Measurements from ENCODE around the gene SMOC1.

Gene SMOC1

DNA sequence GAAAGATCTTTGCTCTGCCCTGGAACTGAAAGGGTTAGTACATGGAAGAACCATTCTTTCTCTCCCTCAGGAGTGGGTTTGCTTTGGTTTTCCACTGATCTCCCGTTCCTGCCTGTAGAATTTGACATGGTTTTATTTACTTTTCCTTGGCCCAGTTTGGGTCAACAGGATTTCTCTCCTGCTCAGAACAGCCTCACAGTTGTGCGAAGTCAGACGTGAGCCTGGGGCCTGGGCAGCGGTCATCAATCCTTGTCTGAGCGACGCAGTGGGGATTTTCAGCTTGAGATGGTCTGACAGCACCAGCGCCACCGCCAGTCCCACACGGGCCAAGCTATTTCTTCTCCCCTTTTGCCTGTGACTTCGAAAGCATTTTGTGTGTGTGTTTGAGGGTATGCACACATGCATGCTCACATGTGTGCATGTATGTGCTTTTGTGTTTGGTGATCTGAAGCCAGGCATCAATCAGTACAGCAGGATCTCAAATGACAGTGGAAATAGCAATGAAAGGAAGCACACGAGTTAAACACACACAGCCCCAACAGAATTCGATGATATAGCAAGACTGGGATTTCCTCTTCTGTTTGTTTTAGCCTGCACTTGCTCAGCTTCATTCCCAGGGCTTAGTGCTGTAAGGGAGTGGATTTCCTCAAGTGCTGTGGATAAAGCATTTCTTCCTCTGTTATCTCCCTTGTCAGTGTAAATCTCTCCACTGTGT is 58.3 kb downstream of the SMOC1 start:
- no peak for TF ChIP-seq EZH2 (IDR thresholded peaks at IDR 0.05; ENCODE audit: borderline replicate concordance, low read length)
- TF ChIP-seq, protein P1, sequence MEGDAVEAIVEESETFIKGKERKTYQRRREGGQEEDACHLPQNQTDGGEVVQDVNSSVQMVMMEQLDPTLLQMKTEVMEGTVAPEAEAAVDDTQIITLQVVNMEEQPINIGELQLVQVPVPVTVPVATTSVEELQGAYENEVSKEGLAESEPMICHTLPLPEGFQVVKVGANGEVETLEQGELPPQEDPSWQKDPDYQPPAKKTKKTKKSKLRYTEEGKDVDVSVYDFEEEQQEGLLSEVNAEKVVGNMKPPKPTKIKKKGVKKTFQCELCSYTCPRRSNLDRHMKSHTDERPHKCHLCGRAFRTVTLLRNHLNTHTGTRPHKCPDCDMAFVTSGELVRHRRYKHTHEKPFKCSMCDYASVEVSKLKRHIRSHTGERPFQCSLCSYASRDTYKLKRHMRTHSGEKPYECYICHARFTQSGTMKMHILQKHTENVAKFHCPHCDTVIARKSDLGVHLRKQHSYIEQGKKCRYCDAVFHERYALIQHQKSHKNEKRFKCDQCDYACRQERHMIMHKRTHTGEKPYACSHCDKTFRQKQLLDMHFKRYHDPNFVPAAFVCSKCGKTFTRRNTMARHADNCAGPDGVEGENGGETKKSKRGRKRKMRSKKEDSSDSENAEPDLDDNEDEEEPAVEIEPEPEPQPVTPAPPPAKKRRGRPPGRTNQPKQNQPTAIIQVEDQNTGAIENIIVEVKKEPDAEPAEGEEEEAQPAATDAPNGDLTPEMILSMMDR (IDR thresholded peaks at IDR 0.05; ENCODE audit: low read length), result no peak
- no peak overlapping the region for H3K9ac ChIP-seq (ENCODE audit: low read length)
- H3K9me2 ChIP-seq (ENCODE audit: low read depth, low read length), result no peaks in the 10 kb centered on the region
- H3K4me3 ChIP-seq (ENCODE audit: low read depth, low read length, poor library complexity, severe bottlenecking), result no peak overlapping the region
- H2AFZ ChIP-seq (ENCODE audit: low read length), result no peak overlapping the region
- no peaks in the 10 kb centered on the region for H3K4me1 ChIP-seq (ENCODE audit: insufficient read depth, low read length, severe bottlenecking)
- no peaks in the 10 kb centered on the region for H4K20me1 ChIP-seq (ENCODE audit: insufficient read depth, low read length)
- no peaks in the 10 kb centered on the region for H3K9me3 ChIP-seq (ENCODE audit: low read length)
- H3K27ac ChIP-seq (ENCODE audit: low read depth, low read length, poor library complexity, severe bottlenecking), result no peak overlapping the region
- no peaks in the 10 kb centered on the region for H3F3A ChIP-seq (ENCODE audit: insufficient read depth, low read length)
- H3K36me3 ChIP-seq (ENCODE audit: insufficient read depth, low read length), result no peaks in the 10 kb centered on the region
- H3K27me3 ChIP-seq (ENCODE audit: insufficient read depth, low read length), result peaks cover 8% of the 10 kb centered on the region
- H3K4me2 ChIP-seq (ENCODE audit: low read length), result no peak overlapping the region
- no peaks in the 10 kb centered on the region for H3K79me2 ChIP-seq (ENCODE audit: insufficient read depth, low read length)

GRCh38 chr14:69938751-69939150 is 59.5 kb downstream of the SMOC1 start:
- no peak overlapping the region for H2AFZ ChIP-seq (ENCODE audit: low read length)

GRCh38 chr14:69941768-69942742 is 62.8 kb downstream of the SMOC1 start:
- TF ChIP-seq EZH2 (IDR thresholded peaks at IDR 0.05; ENCODE audit: borderline replicate concordance, low read length), result no peak
- TF ChIP-seq, protein P1 (IDR thresholded peaks at IDR 0.05; ENCODE audit: low read length), result no peak
- no peak overlapping the region for H3K9ac ChIP-seq (ENCODE audit: low read length)
- no peaks in the 10 kb centered on the region for H3K4me1 ChIP-seq (ENCODE audit: insufficient read depth, low read length, severe bottlenecking)
- no peak overlapping the region for H3K4me2 ChIP-seq (ENCODE audit: low read length)
- H3K4me3 ChIP-seq (ENCODE audit: low read depth, low read length, poor library complexity, severe bottlenecking), result no peak overlapping the region
- no peaks in the 10 kb centered on the region for H3K27me3 ChIP-seq (ENCODE audit: insufficient read depth, low read length)
- no peaks in the 10 kb centered on the region for H3K36me3 ChIP-seq (ENCODE audit: insufficient read depth, low read length)
- no peaks in the 10 kb centered on the region for H4K20me1 ChIP-seq (ENCODE audit: insufficient read depth, low read length)
- H3F3A ChIP-seq (ENCODE audit: insufficient read depth, low read length), result no peaks in the 10 kb centered on the region
- no peak overlapping the region for H3K27ac ChIP-seq (ENCODE audit: low read depth, low read length, poor library complexity, severe bottlenecking)
- H2AFZ ChIP-seq (ENCODE audit: low read length), result no peak overlapping the region
- H3K9me3 ChIP-seq (ENCODE audit: low read length), result no peaks in the 10 kb centered on the region
- no peaks in the 10 kb centered on the region for H3K79me2 ChIP-seq (ENCODE audit: insufficient read depth, low read length)
- H3K9me2 ChIP-seq (ENCODE audit: low read depth, low read length), result no peaks in the 10 kb centered on the region

More at GRCh38 chr14:69938751-69939150, 59.5 kb downstream of the SMOC1 start:
- Histone ChIP-seq H3K27me3 (ENCODE audit: insufficient read depth, low read length) (peaks cover 6% of the 10 kb centered on the region), H4K20me1 (ENCODE audit: insufficient read depth, low read length) (no peaks in the 10 kb centered on the region), H3K9me3 (ENCODE audit: low read length) (no peaks in the 10 kb centered on the region), H3F3A (ENCODE audit: insufficient read depth, low read length) (no peaks in the 10 kb centered on the region), H3K4me1 (ENCODE audit: insufficient read depth, low read length, severe bottlenecking) (no peaks in the 10 kb centered on the region), H3K9me2 (ENCODE audit: low read depth, low read length) (no peaks in the 10 kb centered on the region), H3K79me2 (ENCODE audit: insufficient read depth, low read length) (no peaks in the 10 kb centered on the region), H3K4me2 (ENCODE audit: low read length) (no peak overlapping the region), H3K4me3 (ENCODE audit: low read depth, low read length, poor library complexity, severe bottlenecking) (no peak overlapping the region), H3K9ac (ENCODE audit: low read length) (no peak overlapping the region), H3K36me3 (ENCODE audit: insufficient read depth, low read length) (no peaks in the 10 kb centered on the region), H3K27ac (ENCODE audit: low read depth, low read length, poor library complexity, severe bottlenecking) (no peak overlapping the region)
- no peak for TF ChIP-seq EZH2 (IDR thresholded peaks at IDR 0.05; ENCODE audit: borderline replicate concordance, low read length)
- TF ChIP-seq, protein P1 (IDR thresholded peaks at IDR 0.05; ENCODE audit: low read length), result no peak
